ENCODE results near the gene GPC1. TPM values are rescaled to one million over a fixed set of nuclear protein-coding genes. Genes with fewer than 3 reads are reported as not detected.

GPC1 gene
- total and polyA plus RNA-seq, 2 donors (not counting 3 experiments of a cell fraction or from before 2014, with no cell fraction given), result 9.6 to 31.1 TPM

GRCh38 chr2:240397542-240397916 is 37.9 kb upstream of the GPC1 start:
- intact Hi-C loops (cut with micrococcal nuclease), result no loop called here
- no TSS peak for BruUV-seq (replicated peaks)

GRCh38 chr2:240397924-240398645 is 37.4 kb upstream of the GPC1 start:
- POLR2A ChIA-PET, result no interaction called here
- Histone ChIP-seq H3K79me2 (ENCODE audit: control insufficient read depth, insufficient read depth, low read length) (no peaks in the 10 kb centered on the region), H3K4me3 (replicated peaks in 1 of 3; ENCODE audit: insufficient read depth in 1 of 3, low read depth in 1 of 3, low read length in 3 of 3) (no peak overlapping the region), H3K9ac (replicated peaks; ENCODE audit: extremely low read depth, insufficient read depth, low read length) (no peak overlapping the region), H3K4me2 (ENCODE audit: insufficient read depth, low read length) (no peak overlapping the region), H4K20me1 (replicated peaks; ENCODE audit: control insufficient read depth, extremely low read depth, insufficient read depth, low read length) (no peaks in the 10 kb centered on the region), H3K27ac (ENCODE audit: insufficient read depth, low read depth, low read length) (no peak overlapping the region), H3K36me3 (ENCODE audit: control insufficient read depth in 2 of 2, extremely low read depth in 1 of 2, insufficient read depth in 2 of 2, low read length in 2 of 2) (no peaks in the 10 kb centered on the region), H3K9me1 (replicated peaks; ENCODE audit: control insufficient read depth, extremely low read depth, insufficient read depth, low read length) (no peaks in the 10 kb centered on the region), H3K9me3 (replicated peaks; ENCODE audit: control insufficient read depth, insufficient read depth, low read length) (no peaks in the 10 kb centered on the region), H3K4me1 (ENCODE audit: control insufficient read depth, extremely low read depth, insufficient read depth, low read length) (no peaks in the 10 kb centered on the region), H2AFZ (ENCODE audit: low read depth, low read length) (no peak overlapping the region), H3K27me3 (ENCODE audit: control insufficient read depth in 2 of 2, insufficient read depth in 2 of 2, low read length in 2 of 2) (no peaks in the 10 kb centered on the region)
- BruUV-seq (replicated peaks), result no TSS peak
- dilution Hi-C loops (cut with MboI; ENCODE audit: extremely low pct_ligation_motif_present, low sequenced_read_pairs) (no loop called here), intact Hi-C loops (cut with micrococcal nuclease) (no loop called here)
- FAIRE-seq (no peak), DNase-seq (ENCODE audit: low read depth, low spot score) (no peak)
- CTCF ChIA-PET, result no interaction called here
- TF ChIP-seq POLR2A (IDR thresholded peaks at IDR 0.05; ENCODE audit: low read depth, low read length) (no peak), GATA2 (IDR thresholded peaks at IDR 0.05; ENCODE audit: insufficient read depth, insufficient read length, low read depth, low read length) (no peak)

More at GRCh38 chr2:240397542-240397916, 37.9 kb upstream of the GPC1 start:
- Histone ChIP-seq H3K9me1 (replicated peaks; ENCODE audit: control insufficient read depth, extremely low read depth, insufficient read depth, low read length) (no peaks in the 10 kb centered on the region), H3K27me3 (ENCODE audit: control insufficient read depth in 2 of 2, insufficient read depth in 2 of 2, low read length in 2 of 2) (no peaks in the 10 kb centered on the region), H3K9ac (replicated peaks; ENCODE audit: extremely low read depth, insufficient read depth, low read length) (no peak overlapping the region), H3K4me2 (ENCODE audit: insufficient read depth, low read length) (no peak overlapping the region), H3K27ac (ENCODE audit: insufficient read depth, low read depth, low read length) (no peak overlapping the region), H3K79me2 (ENCODE audit: control insufficient read depth, insufficient read depth, low read length) (no peaks in the 10 kb centered on the region), H3K4me1 (ENCODE audit: control insufficient read depth, extremely low read depth, insufficient read depth, low read length) (peaks cover 2% of the 10 kb centered on the region), H4K20me1 (replicated peaks; ENCODE audit: control insufficient read depth, extremely low read depth, insufficient read depth, low read length) (no peaks in the 10 kb centered on the region), H3K4me3 (replicated peaks in 1 of 3; ENCODE audit: insufficient read depth in 1 of 3, low read depth in 1 of 3, low read length in 3 of 3) (no peak overlapping the region), H2AFZ (ENCODE audit: low read depth, low read length) (no peak overlapping the region), H3K36me3 (ENCODE audit: control insufficient read depth in 2 of 2, extremely low read depth in 1 of 2, insufficient read depth in 2 of 2, low read length in 2 of 2) (no peaks in the 10 kb centered on the region), H3K9me3 (replicated peaks; ENCODE audit: control insufficient read depth, insufficient read depth, low read length) (no peaks in the 10 kb centered on the region)
- DNase-seq (ENCODE audit: low read depth, low spot score), result no peak
- no peak for FAIRE-seq
- POLR2A ChIA-PET, result no interaction called here
- no peak for TF ChIP-seq FOS (IDR thresholded peaks at IDR 0.05; ENCODE audit: borderline replicate concordance, insufficient read depth, low read length)
- no peak for TF ChIP-seq POLR2A (IDR thresholded peaks at IDR 0.05; ENCODE audit: low read depth, low read length)
- CTCF ChIA-PET, result no interaction called here
- dilution Hi-C loops (cut with MboI; ENCODE audit: extremely low pct_ligation_motif_present, low sequenced_read_pairs), result no loop called here
